ENCODE data around the gene DSN1. TPM values are rescaled to one million over a fixed set of nuclear protein-coding genes. Genes with fewer than 3 reads are reported as not detected.

Gene DSN1
- total and polyA plus RNA-seq, 9 of the 15 experiments (the other 6 are each of a cell fraction or from before 2014, with no cell fraction given), result 23.3 to 45.3 (median 31.1) TPM

DNA sequence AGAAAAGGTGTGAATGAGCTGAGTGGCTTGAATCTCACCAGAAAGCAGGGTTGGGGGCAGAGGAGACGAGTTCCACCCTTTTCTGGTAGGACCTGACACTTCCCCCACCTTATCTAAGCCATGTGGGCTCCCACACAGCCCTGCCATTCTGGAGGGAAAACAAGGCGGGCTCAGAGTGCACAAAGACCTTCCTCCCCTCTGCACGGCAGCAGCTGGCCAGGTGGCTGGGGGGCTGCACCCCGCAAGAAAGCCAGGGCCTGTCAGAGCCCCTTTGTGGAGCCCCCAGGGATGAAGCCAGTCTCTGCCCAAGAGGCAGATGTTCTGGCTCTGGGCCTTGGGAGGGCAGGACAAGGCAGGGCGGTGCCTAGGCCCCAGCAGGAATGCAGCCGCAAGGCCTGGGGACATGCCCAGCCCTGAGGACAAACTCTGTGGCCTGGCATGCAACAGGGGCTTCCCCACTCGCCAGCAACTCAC, 48.4 kb upstream of the DSN1 start:
- H3K9me3 ChIP-seq (replicated peaks; ENCODE audit: control insufficient read depth, insufficient read depth, low read depth, low read length), result no peaks in the 10 kb centered on the region
- BruUV-seq (replicated peaks), result no TSS peak
- H3K79me2 ChIP-seq (ENCODE audit: control insufficient read depth, insufficient read depth, low read length), result no peaks in the 10 kb centered on the region
- POLR2A ChIA-PET, result interaction anchor here (0.5 kb wide), 1 partner anchor 166 kb away, joined by 3 read pairs; no protein-coding TSS in a partner anchor
- peaks cover 63% of the 10 kb centered on the region; the same call in 2 of the 3 replicates for H3K36me3 ChIP-seq (ENCODE audit: control insufficient read depth, insufficient read depth, low read length)
- FAIRE-seq (peak; percentile 83), ATAC-seq (peak; percentile 89), DNase-seq (ENCODE audit: extremely low read depth in 1 of 4, low spot score in 3 of 4) (peak; percentile 37 to 66 (median 54))
- no peak overlapping the region for H3K4me3 ChIP-seq
- no peak overlapping the region; the same call in 1 of the 2 replicates for H2AFZ ChIP-seq (ENCODE audit: low read depth, low read length)
- intact Hi-C loops (cut with micrococcal nuclease) (no loop called here), in situ Hi-C loops (cut with MboI) (no loop called here)
- peaks cover 8 to 14% of the 10 kb centered on the region in 2 experiments; a peak in 4 of 5 replicates for H3K4me1 ChIP-seq (replicated peaks in 1 of 2; ENCODE audit: control insufficient read depth in 2 of 2, insufficient read depth in 2 of 2, low read length in 2 of 2)
- no peaks in the 10 kb centered on the region for H3K27me3 ChIP-seq (ENCODE audit: control insufficient read depth in 2 of 2, insufficient read depth in 2 of 2, low read length in 2 of 2)
- H3K4me2 ChIP-seq (ENCODE audit: insufficient read depth, low read length), result no peak overlapping the region
- H3K9ac ChIP-seq (ENCODE audit: insufficient read depth in 1 of 2, low read depth in 2 of 2, low read length in 2 of 2), result peak overlapping the region; percentile 39 to 91; a peak in 3 of 4 replicates
- CTCF ChIA-PET (ENCODE audit: low intra/inter-chr PET ratio), result no interaction called here
- WGBS (ENCODE audit: insufficient coverage, low coverage, missing lambda C conversion rate), result 45% methylated on average over 7 of the region's 7 CpGs
- H4K20me1 ChIP-seq (replicated peaks; ENCODE audit: control insufficient read depth, insufficient read depth, low read length), result no peaks in the 10 kb centered on the region
- peak overlapping the region; percentile 15; the same call in 1 of the 3 replicates for H3K27ac ChIP-seq (ENCODE audit: extremely low read depth, low read depth, low read length)
- H3K9me1 ChIP-seq (ENCODE audit: control insufficient read depth, insufficient read depth, low read length), result no peaks in the 10 kb centered on the region
- TF ChIP-seq GABPB2 (CRISPR knock-in tag; conservative IDR thresholded peaks at IDR 0.05), result no peak
- TF ChIP-seq, protein P1, sequence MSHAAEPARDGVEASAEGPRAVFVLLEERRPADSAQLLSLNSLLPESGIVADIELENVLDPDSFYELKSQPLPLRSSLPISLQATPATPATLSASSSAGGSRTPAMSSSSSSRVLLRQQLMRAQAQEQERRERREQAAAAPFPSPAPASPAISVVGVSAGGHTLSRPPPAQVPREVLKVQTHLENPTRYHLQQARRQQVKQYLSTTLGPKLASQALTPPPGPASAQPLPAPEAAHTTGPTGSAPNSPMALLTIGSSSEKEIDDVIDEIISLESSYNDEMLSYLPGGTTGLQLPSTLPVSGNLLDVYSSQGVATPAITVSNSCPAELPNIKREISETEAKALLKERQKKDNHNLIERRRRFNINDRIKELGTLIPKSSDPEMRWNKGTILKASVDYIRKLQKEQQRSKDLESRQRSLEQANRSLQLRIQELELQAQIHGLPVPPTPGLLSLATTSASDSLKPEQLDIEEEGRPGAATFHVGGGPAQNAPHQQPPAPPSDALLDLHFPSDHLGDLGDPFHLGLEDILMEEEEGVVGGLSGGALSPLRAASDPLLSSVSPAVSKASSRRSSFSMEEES (CRISPR knock-in tag; IDR thresholded peaks at IDR 0.05), result no peak
- no peak for TF ChIP-seq CBFA2T2 (conservative IDR thresholded peaks at IDR 0.05)
- TF ChIP-seq NCOA1 (IDR thresholded peaks at IDR 0.05; ENCODE audit: low read depth), result no peak
- no peak for TF ChIP-seq HLTF (IDR thresholded peaks at IDR 0.05)
- TF ChIP-seq NR3C1 (CRISPR knock-in tag; IDR thresholded peaks at IDR 0.05), result no peak
- TF ChIP-seq, protein P2, sequence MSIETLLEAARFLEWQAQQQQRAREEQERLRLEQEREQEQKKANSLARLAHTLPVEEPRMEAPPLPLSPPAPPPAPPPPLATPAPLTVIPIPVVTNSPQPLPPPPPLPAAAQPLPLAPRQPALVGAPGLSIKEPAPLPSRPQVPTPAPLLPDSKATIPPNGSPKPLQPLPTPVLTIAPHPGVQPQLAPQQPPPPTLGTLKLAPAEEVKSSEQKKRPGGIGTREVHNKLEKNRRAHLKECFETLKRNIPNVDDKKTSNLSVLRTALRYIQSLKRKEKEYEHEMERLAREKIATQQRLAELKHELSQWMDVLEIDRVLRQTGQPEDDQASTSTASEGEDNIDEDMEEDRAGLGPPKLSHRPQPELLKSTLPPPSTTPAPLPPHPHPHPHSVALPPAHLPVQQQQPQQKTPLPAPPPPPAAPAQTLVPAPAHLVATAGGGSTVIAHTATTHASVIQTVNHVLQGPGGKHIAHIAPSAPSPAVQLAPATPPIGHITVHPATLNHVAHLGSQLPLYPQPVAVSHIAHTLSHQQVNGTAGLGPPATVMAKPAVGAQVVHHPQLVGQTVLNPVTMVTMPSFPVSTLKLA (conservative IDR thresholded peaks at IDR 0.05), result peak in 1 of 2 experiments; percentile 35; a peak in 1 of 4 replicates
- no peak for TF ChIP-seq CBX3 (IDR thresholded peaks at IDR 0.05; ENCODE audit: borderline replicate concordance in 1 of 2, low read length in 2 of 2)
- no peak for TF ChIP-seq ZNF764 (CRISPR knock-in tag; IDR thresholded peaks at IDR 0.05; ENCODE audit: low read depth)
- TF ChIP-seq EGR1 (conservative IDR thresholded peaks at IDR 0.05), result no peak
- TF ChIP-seq MBD1 (CRISPR knock-in tag; IDR thresholded peaks at IDR 0.05), result no peak
- no peak for TF ChIP-seq CHD4 (IDR thresholded peaks at IDR 0.05; ENCODE audit: insufficient read depth, insufficient replicate concordance, low read depth, low read length, poor library complexity, severe bottlenecking)
- TF ChIP-seq, protein P3, sequence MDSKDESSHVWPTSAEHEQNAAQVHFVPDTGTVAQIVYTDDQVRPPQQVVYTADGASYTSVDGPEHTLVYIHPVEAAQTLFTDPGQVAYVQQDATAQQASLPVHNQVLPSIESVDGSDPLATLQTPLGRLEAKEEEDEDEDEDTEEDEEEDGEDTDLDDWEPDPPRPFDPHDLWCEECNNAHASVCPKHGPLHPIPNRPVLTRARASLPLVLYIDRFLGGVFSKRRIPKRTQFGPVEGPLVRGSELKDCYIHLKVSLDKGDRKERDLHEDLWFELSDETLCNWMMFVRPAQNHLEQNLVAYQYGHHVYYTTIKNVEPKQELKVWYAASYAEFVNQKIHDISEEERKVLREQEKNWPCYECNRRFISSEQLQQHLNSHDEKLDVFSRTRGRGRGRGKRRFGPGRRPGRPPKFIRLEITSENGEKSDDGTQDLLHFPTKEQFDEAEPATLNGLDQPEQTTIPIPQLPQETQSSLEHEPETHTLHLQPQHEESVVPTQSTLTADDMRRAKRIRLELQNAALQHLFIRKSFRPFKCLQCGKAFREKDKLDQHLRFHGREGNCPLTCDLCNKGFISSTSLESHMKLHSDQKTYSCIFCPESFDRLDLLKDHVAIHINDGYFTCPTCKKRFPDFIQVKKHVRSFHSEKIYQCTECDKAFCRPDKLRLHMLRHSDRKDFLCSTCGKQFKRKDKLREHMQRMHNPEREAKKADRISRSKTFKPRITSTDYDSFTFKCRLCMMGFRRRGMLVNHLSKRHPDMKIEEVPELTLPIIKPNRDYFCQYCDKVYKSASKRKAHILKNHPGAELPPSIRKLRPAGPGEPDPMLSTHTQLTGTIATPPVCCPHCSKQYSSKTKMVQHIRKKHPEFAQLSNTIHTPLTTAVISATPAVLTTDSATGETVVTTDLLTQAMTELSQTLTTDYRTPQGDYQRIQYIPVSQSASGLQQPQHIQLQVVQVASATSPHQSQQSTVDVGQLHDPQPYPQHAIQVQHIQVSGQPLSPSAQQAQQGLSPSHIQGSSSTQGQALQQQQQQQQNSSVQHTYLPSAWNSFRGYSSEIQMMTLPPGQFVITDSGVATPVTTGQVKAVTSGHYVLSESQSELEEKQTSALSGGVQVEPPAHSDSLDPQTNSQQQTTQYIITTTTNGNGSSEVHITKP (IDR thresholded peaks at IDR 0.05; ENCODE audit: partially characterized antibody), result peak; percentile 68
- TF ChIP-seq PHF20 (IDR thresholded peaks at IDR 0.05; ENCODE audit: partially characterized antibody), result no peak

Measured in K562 (cell line).